ENCODE results near the gene NOS3. TPM values are rescaled to one million over a fixed set of nuclear protein-coding genes. Genes with fewer than 3 reads are reported as not detected.

The NOS3 gene
- polyA plus RNA-seq, 1 donor from 2014 or later, result not detected

DNA sequence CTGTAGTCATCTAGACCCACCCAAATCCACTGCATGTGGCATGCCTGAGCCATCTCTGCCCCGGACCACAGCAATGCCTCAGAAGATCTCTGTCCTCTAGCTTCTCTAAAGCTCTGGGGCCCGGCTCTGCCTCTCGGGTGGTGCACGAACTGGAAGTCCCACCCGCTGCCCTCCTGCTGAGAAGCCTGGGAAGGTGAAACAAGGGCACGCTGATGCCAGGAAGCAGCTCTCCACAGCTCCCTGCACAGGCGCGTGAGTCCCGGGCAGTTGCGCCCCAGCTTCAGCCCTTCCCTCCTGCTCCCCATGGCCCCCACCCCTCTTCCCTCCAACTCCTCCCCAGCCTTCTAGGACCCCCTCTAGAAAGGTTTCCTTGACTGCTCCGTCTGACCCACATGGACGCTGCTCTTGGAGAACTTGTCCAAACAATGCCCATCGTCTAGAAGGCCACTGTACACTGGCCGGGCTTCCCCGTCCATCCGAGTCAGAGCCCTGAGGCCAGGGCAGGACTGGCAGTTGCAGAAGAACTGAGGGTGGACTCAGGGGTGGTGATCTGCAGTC is 25.5 kb upstream of the NOS3 start:
- Histone ChIP-seq H3K9ac (ENCODE audit: low read length) (no peak overlapping the region), H3K9me2 (ENCODE audit: insufficient read depth, low read length) (no peaks in the 10 kb centered on the region), H3K79me2 (replicated peaks; ENCODE audit: insufficient read depth, low read length) (peaks cover 3% of the 10 kb centered on the region), H2AFZ (ENCODE audit: low read depth, low read length) (no peak overlapping the region), H3K9me3 (ENCODE audit: low read length) (no peaks in the 10 kb centered on the region), H3K4me2 (ENCODE audit: low read length) (no peak overlapping the region), H3F3A (ENCODE audit: insufficient read depth, low read length, poor library complexity, severe bottlenecking) (no peaks in the 10 kb centered on the region), H3K4me3 (ENCODE audit: low read length) (no peak overlapping the region), H3K27ac (ENCODE audit: low read length) (no peak overlapping the region), H3K27me3 (ENCODE audit: insufficient read depth, low read depth, low read length) (no peaks in the 10 kb centered on the region), H4K20me1 (ENCODE audit: insufficient read depth) (no peaks in the 10 kb centered on the region), H3K36me3 (ENCODE audit: insufficient read depth, low read length) (no peaks in the 10 kb centered on the region)
- TF ChIP-seq POLR2AphosphoS5 (IDR thresholded peaks at IDR 0.05), result no peak
- TF ChIP-seq, protein P1, sequence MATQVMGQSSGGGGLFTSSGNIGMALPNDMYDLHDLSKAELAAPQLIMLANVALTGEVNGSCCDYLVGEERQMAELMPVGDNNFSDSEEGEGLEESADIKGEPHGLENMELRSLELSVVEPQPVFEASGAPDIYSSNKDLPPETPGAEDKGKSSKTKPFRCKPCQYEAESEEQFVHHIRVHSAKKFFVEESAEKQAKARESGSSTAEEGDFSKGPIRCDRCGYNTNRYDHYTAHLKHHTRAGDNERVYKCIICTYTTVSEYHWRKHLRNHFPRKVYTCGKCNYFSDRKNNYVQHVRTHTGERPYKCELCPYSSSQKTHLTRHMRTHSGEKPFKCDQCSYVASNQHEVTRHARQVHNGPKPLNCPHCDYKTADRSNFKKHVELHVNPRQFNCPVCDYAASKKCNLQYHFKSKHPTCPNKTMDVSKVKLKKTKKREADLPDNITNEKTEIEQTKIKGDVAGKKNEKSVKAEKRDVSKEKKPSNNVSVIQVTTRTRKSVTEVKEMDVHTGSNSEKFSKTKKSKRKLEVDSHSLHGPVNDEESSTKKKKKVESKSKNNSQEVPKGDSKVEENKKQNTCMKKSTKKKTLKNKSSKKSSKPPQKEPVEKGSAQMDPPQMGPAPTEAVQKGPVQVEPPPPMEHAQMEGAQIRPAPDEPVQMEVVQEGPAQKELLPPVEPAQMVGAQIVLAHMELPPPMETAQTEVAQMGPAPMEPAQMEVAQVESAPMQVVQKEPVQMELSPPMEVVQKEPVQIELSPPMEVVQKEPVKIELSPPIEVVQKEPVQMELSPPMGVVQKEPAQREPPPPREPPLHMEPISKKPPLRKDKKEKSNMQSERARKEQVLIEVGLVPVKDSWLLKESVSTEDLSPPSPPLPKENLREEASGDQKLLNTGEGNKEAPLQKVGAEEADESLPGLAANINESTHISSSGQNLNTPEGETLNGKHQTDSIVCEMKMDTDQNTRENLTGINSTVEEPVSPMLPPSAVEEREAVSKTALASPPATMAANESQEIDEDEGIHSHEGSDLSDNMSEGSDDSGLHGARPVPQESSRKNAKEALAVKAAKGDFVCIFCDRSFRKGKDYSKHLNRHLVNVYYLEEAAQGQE (IDR thresholded peaks at IDR 0.05; ENCODE audit: borderline replicate concordance), result no peak
- TF ChIP-seq SMC3 (conservative IDR thresholded peaks at IDR 0.05; ENCODE audit: poor library complexity), result no peak
- no peak for TF ChIP-seq TAF1 (IDR thresholded peaks at IDR 0.05; ENCODE audit: low read depth)
- TF ChIP-seq, protein P2, sequence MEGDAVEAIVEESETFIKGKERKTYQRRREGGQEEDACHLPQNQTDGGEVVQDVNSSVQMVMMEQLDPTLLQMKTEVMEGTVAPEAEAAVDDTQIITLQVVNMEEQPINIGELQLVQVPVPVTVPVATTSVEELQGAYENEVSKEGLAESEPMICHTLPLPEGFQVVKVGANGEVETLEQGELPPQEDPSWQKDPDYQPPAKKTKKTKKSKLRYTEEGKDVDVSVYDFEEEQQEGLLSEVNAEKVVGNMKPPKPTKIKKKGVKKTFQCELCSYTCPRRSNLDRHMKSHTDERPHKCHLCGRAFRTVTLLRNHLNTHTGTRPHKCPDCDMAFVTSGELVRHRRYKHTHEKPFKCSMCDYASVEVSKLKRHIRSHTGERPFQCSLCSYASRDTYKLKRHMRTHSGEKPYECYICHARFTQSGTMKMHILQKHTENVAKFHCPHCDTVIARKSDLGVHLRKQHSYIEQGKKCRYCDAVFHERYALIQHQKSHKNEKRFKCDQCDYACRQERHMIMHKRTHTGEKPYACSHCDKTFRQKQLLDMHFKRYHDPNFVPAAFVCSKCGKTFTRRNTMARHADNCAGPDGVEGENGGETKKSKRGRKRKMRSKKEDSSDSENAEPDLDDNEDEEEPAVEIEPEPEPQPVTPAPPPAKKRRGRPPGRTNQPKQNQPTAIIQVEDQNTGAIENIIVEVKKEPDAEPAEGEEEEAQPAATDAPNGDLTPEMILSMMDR (IDR thresholded peaks at IDR 0.05; ENCODE audit: poor library complexity, severe bottlenecking), result no peak
- no peak for TF ChIP-seq EZH2 (IDR thresholded peaks at IDR 0.05; ENCODE audit: borderline replicate concordance, insufficient read depth, low read length, poor library complexity, severe bottlenecking)
- TF ChIP-seq MXI1 (conservative IDR thresholded peaks at IDR 0.05; ENCODE audit: poor library complexity, severe bottlenecking), result no peak
- no peak for TF ChIP-seq EP300 (conservative IDR thresholded peaks at IDR 0.05; ENCODE audit: poor library complexity, severe bottlenecking)
- no peak for TF ChIP-seq RAD21 (conservative IDR thresholded peaks at IDR 0.05)

DNA sequence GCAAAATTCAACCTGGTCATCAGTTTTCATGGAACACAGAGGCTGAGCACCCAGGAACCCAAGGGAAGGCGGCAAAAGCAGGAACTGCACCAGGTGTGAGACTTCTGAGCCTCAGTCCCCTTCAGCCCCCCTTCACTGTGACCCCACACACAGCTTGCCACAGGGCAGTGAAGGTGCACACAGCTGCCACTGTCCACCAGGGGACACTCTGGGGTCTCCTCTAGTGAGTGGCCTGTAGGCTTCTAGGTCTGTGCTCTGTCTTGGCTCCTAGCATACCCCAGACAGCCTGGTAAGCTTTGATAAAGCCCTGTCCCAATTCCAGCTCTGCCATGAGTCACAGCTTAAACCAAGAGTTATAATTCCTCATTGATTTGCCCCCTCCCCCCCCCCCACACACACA is 24.8 kb upstream of the NOS3 start:
- TF ChIP-seq TAF1 (IDR thresholded peaks at IDR 0.05; ENCODE audit: low read depth), result no peak
- no peak for TF ChIP-seq MXI1 (conservative IDR thresholded peaks at IDR 0.05; ENCODE audit: poor library complexity, severe bottlenecking)
- no peak for TF ChIP-seq SMC3 (conservative IDR thresholded peaks at IDR 0.05; ENCODE audit: poor library complexity)
- TF ChIP-seq POLR2AphosphoS5 (IDR thresholded peaks at IDR 0.05), result no peak
- no peak for TF ChIP-seq EZH2 (IDR thresholded peaks at IDR 0.05; ENCODE audit: borderline replicate concordance, insufficient read depth, low read length, poor library complexity, severe bottlenecking)
- TF ChIP-seq, protein P2 (IDR thresholded peaks at IDR 0.05; ENCODE audit: poor library complexity, severe bottlenecking), result no peak
- no peak overlapping the region for H3K4me2 ChIP-seq (ENCODE audit: low read length)
- H3K27me3 ChIP-seq (ENCODE audit: insufficient read depth, low read depth, low read length), result no peaks in the 10 kb centered on the region
- H4K20me1 ChIP-seq (ENCODE audit: insufficient read depth), result no peaks in the 10 kb centered on the region
- no peaks in the 10 kb centered on the region for H3K36me3 ChIP-seq (ENCODE audit: insufficient read depth, low read length)
- H3K4me3 ChIP-seq (ENCODE audit: low read length), result no peak overlapping the region
- no peaks in the 10 kb centered on the region for H3F3A ChIP-seq (ENCODE audit: insufficient read depth, low read length, poor library complexity, severe bottlenecking)
- H3K9me3 ChIP-seq (ENCODE audit: low read length), result no peaks in the 10 kb centered on the region
- H3K79me2 ChIP-seq (replicated peaks; ENCODE audit: insufficient read depth, low read length), result peaks cover 8% of the 10 kb centered on the region
- H3K9ac ChIP-seq (ENCODE audit: low read length), result no peak overlapping the region
- no peak overlapping the region for H3K27ac ChIP-seq (ENCODE audit: low read length)
- no peaks in the 10 kb centered on the region for H3K9me2 ChIP-seq (ENCODE audit: insufficient read depth, low read length)
- no peak overlapping the region for H2AFZ ChIP-seq (ENCODE audit: low read depth, low read length)
